Activated gamma-delta T cell treated with Interleukin-2 at 50 U/mL for 16 hours (primary cell): Measurements from ENCODE around the gene OPRL1.
A peak's percentile ranks its signal among the peaks of the same experiment; 100 is the strongest.
"Not testable (repeated sequence)": the region's sequence is repeated elsewhere in the genome, so short reads cannot be mapped to it uniquely, and the experiment has no call there.

Experiments used
- DNase-seq: peaks from one replicate; pipeline ENCODE4 v3.0.0-alpha.2; 2020

Gene OPRL1

DNA sequence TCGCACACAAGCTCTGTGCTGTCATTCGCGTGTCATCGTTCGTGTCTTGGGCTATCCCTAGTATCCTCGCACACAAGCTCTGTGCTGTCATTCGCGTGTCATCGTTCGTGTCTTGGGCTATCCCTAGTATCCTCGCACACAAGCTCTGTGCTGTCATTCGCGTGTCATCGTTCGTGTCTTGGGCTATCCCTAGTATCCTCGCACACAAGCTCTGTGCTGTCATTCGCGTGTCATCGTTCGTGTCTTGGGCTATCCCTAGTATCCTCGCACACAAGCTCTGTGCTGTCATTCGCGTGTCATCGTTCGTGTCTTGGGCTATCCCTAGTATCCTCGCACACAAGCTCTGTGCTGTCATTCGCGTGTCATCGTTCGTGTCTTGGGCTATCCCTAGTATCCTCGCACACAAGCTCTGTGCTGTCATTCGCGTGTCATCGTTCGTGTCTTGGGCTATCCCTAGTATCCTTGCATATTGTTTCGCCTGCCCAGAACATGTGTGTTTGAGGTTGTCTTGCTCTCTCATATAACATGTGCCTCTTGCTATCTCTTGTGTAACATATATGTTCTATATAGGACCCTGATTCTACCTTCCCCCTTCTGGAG, 7.4 kb downstream of the OPRL1 start:
- not testable (repeated sequence) for DNase-seq

DNA sequence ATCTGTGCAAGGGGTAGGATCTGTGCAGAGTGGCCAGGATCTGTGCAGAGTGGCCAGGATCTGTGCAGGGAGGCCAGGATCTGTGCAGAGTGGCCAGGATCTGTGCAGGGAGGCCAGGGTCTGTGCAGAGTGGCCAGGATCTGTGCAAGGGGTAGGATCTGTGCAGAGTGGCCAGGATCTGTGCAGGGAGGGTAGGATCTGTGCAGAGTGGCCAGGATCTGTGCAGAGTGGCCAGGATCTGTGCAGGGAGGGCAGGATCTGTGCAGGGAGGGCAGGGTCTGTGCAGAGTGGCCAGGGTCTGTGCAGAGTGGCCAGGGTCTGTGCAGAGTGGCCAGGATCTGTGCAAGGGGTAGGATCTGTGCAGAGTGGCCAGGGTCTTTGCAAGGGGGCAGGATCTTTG, 8.7 kb downstream of the OPRL1 start:
- DNase-seq: not testable (repeated sequence)

DNA sequence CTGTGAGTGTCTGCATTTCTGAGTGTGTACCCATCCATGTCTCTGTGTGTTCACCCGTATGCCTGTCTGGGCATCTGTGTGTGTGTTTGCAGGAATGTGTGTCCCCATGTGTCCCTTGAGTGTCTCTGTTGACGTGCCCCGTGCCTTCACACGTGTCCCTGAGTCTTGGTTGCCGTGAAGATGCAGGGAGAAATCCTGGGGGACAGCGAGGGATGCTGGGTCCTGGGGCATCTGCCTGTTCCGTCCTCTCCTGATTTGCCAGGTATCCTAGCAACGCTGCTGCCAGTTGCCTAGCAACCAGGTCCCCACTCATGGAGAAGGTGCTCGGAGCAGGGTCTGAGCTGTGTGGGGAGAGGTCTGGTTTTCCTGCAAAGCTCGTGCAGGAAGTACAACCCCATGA, 10.3 kb downstream of the OPRL1 start:
- no peak for DNase-seq

DNA sequence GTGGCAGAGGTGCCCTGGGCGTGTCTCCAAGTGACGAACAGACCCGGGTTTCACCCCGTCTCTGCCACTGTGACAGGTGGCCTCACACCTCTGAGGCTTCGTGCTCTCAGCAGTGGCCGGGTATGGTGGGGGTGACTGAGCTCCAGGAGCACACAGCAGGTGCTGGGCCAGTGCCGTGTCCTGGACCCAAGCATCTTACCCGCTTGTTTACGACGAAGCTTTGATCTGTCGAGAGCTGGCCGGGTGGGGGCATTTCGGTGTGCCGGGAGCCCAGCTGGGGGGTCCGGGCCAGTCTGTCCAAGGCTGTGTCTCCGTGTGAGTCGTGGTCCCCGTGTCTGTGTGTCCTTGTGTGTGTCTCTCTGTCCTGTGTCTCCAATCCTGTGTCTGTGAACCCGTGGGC, 11.5 kb downstream of the OPRL1 start:
- no peak for DNase-seq

DNA sequence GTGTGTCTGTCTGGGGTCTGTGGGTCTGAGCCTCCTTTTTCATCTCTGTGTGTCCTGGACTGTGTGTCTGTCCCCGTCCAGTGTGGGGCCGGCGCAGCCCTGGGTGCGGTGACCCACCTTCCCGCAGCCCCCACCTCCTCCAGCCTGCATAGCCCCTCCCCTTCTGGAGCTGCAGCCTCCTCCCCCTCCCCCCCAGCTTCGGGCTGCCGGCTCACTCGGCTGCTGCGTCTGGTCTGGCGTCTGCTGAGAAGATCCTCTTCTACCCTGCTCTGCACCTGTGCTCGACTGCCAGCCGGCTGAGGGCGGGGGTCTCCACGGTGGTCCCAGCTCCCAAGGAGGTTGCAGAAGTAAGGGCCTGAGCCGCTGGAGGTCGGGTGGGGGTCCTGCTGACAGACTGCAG, 11.9 kb downstream of the OPRL1 start:
- DNase-seq: no peak

DNA sequence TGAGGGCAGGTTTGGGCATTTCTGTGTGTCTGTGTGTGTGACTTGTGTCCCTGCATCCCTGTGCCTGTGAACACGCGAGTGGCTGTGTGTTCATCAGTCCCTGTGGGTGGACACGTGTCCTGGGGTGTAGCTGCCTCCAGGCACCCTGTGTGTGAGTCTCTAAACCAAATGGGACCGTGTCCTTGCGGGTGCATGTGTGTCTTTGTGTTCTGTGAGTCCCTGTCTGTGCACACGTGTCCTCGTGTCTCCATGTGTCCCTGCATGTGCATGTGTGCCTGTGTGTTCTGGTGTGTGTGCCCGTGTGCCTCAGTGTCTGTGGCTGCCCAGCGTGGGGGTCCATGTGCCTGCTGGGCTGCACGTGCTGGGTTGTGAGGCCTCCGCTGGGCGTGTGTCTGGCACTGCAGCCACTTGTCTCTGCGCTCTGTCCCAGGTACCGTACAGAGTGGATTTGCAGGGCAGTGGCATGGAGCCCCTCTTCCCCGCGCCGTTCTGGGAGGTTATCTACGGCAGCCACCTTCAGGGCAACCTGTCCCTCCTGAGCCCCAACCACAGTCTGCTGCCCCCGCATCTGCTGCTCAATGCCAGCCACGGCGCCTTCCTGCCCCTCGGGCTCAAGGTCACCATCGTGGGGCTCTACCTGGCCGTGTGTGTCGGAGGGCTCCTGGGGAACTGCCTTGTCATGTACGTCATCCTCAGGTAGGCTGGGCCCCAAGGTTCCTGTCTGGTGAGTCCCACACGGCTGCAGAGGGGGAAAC, 12.6 kb downstream of the OPRL1 start:
- DNase-seq: no peak

DNA sequence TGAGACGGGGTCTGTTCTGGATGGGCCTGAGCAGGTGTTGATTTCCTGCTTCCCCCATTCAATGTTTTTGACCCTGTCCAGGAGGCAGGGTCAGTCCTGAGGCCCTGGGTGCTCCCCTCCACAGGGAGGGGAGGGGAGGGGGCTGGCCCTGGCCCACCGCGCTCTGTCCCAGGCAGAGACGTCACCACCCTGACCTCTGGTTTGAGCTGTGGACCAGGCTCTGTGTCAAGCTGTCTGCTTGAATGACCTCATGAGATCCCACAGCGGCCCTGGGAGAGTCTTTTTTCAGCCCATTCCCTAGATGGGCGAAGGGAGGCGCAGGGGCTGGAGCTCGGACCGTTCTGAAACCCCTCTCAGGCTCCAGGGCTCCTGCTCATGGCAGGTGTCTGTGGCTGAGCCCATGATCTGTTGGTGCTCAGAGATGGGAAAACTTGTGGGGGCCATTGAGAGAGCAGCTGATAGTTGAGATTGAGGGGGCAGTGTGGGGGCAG, 13.2 kb downstream of the OPRL1 start:
- DNase-seq: no peak

DNA sequence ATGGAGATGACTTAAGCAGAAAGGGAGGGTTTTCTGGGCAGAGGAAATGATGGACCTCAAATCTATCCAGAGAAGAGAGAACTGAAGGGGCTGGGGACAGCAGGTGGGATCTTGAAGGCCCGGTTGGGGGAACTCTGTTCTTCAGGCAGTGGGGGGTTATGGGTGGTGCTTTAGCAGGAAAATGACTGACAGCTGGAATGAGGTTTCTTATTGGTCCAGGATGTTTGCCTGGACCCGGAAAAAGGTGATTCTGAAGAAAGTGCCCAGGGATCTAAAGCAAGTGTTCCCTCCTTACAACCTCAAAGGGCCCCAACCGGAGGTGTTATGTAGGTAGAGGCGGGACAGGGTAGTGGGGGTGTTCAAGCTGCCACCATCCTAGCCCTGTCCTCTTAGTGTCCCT, 15.6 kb downstream of the OPRL1 start:
- no peak for DNase-seq

DNA sequence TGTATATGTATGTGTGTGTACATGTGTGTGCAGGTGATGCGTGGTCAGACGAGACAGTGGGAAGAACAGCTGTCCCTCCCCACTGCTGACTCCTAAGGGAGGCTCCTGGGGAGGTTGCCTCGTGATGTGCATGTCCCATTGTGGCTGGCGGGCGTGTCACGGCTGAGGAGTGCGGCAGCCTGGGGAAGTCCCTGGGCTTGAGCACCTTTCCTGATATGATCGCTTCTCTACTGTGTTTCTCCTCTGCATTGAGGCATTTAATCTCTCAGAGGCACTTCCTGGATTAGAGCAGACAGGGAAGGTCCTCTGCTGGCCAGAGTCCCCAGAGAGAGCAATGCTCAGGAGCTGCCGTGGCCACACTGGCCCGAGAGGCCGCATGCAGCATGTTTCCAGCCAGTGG, 16.0 kb downstream of the OPRL1 start:
- DNase-seq: no peak

DNA sequence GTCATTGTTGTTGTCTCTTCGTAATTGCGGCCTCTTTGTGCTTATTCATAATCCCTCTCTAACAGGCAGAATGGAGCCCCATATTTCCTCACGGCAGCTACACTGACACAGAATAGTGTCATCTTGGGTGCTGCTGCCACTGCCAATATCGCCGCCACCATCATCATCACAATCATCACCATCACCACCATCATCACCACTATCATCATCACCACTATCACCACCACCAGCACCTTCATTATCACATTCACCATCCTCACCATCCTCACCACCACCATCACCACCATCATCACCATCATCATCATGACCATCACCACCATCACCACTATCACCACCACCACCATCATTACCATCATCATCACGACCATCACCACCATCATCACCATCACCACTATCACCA, 16.7 kb downstream of the OPRL1 start:
- DNase-seq: no peak

DNA sequence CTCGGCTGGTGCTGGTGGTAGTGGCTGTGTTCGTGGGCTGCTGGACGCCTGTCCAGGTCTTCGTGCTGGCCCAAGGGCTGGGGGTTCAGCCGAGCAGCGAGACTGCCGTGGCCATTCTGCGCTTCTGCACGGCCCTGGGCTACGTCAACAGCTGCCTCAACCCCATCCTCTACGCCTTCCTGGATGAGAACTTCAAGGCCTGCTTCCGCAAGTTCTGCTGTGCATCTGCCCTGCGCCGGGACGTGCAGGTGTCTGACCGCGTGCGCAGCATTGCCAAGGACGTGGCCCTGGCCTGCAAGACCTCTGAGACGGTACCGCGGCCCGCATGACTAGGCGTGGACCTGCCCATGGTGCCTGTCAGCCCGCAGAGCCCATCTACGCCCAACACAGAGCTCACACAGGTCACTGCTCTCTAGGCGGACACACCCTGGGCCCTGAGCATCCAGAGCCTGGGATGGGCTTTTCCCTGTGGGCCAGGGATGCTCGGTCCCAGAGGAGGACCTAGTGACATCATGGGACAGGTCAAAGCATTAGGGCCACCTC, 18.7 kb downstream of the OPRL1 start:
- DNase-seq: no peak

DNA sequence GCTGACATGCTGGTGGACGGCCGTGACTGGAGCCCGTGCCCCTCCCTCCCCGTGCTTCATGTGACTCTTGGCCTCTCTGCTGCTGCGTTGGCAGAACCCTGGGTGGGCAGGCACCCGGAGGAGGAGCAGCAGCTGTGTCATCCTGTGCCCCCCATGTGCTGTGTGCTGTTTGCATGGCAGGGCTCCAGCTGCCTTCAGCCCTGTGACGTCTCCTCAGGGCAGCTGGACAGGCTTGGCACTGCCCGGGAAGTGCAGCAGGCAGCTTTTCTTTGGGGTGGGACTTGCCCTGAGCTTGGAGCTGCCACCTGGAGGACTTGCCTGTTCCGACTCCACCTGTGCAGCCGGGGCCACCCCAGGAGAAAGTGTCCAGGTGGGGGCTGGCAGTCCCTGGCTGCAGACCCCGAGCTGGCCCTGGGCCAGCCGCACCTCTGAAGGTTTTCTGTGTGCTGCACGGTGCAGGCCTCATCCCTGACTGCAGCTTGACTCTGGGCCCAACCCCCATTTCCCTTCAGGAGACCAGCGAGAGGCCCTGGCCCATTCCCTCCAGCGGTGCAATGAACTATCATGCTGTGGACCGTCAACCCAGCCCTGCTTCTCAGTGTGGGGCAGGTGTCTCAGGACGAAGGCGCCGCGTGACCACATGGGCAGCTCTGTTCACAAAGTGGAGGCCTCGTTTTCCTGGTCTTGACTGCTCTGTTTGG, 19.4 kb downstream of the OPRL1 start:
- DNase-seq: no peak

DNA sequence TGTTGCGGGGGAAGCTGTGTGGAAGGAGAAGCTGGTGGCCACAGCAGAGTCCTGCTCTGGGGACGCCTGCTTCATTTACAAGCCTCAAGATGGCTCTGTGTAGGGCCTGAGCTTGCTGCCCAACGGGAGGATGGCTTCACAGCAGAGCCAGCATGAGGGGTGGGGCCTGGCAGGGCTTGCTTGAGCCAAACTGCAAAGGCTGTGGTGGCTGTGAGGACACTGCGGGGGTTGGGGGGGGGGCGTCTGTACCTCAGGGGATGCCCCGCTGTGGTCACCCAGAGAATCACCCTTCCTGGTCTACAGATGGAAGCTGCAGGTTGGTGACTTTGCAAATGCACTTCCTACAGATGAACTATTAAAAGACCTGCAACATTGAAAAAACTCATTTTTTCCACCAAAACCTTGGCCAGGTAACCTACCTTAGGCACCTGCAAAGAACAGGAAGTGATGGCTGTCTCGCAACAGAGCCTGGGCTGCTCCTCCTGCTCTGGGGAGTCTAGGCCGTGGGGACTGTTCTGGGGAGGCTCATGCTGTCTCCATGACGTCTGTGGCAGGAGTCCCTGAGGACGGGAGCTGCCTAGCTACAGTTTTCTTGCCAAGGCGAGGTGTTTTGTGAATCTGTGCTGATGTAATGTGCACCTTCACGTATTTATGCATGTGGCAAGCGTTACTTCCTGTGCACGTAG, 20.1 kb downstream of the OPRL1 start:
- DNase-seq: no peak

DNA sequence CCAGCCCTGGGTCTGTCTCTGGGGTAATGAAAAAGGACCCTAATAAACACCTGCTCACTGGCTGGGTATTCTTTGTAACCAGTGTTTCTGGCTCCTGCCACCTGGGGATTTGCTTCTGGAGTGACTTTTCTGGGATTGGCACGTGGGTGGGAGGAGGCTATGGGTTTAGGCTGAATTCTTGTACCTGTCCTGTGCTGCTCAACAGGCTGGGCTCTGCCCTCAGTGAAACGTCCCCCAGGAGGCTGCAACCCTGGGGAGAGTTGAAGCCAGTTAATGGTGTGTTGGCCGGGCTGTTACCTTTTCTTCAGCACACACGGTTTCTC, 20.6 kb downstream of the OPRL1 start:
- DNase-seq: no peak

DNA sequence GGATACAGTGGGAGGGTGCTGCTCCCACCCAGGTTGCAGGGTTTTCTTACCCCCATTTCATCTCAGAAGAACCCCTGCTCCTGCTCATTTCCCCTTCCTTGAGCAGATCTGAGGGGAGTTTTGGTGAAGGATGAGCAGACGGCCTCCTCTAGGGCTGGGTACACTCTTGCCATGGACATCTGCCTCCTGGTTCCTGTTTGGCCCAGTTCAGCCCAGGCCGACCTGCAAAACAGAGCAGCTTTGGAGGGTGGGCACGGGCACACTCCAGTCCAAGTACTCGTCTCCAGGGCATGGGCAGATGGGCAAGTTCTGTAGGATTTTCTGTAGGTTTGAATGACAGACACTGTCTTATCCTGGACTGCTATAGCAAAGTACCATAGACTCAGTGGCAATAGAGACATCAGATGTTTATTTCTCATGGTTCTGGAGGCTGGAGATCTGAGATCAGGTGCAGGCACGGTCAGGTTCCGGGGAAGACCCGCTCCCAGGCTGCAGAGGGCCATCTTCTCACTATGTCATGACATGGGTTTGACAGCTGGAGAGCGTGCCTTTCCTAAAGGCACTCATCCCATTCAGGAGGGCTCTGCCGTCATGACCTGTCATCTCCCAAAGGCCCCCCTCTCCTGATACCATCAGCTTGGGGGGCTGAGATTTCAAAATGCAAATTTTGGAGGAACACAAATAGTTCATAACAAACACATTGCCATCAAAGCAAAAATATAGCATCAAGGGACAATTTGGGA, 21.2 kb downstream of the OPRL1 start:
- DNase-seq: no peak

DNA sequence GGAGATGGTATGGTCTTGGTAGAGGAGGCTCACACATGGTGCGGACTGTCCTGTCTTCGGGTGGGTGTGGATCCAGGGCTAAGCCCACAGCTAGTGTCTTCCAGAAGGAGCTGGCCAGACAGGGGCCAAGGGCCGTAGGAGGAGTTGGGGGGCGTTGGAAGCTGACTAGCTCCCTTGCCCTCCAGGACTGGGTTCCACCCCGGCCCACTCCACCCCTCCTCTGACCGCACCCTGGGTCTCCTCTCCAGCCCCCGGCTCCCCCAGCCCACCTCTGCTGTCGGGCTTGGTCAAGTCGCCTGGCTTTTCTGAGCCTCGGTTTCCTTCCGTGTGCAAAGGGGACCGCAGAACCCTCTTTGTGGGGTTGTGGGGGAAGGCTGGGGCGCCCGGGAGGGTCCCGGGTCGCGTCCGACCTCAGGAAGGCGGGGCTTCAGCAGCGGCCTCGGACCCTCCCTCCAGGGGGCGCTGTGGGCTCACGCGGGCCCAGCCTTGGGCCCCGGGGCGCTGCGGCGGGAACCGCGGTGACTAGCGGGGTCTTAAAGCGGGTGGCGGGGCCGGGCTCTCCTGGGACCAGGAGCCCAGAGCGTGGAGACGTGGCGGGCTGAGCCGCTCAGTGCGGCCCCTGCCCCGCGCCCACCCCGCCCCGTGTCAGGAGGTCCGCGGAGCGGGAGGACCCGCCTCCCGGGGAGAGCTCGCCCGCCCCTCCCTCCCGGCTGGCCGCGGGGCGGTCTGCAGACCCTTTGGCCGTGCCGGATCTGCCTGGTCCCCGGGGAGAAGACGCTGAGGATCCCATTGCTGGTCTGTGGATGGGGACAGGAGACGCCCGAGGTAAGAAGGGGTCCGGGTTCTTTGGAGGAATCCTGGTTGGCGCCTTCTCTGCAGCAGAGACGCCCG, 22.1 kb downstream of the OPRL1 start:
- DNase-seq: peak; percentile 64

DNA sequence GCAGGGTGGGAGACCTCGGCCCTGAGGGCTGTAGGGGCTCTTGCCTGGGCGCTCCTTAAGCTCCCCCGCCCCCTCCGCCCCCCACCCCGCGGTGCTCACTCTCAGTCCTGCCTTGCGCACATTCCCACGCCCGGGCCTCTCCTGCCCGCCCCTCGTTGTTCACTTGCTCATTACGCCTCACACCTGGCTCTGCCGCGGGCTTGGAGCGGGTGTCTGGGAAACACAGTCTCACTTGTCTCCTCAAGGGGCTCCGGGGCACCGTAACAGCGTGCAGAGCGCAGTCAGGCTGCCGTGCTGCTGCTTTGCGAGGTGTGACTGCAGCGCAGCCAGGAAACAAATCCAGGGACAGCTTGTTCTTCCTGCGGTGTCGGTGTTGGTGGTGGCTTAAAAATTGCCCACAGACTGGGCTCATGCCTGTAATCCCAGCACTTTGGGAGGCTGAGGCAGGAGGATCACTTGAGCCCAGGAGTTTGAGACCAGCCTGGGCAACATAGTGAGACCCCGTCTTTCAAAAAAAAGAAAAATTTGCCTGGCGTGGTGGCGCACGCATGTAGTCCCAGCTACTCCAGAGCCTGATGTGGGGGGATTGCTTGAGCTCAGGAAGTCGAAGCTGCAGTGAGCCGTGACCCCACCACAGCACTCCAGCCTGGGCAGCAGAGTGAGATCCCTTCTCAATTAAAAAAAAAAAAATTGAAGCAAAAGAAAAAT, 22.9 kb downstream of the OPRL1 start:
- DNase-seq: no peak

DNA sequence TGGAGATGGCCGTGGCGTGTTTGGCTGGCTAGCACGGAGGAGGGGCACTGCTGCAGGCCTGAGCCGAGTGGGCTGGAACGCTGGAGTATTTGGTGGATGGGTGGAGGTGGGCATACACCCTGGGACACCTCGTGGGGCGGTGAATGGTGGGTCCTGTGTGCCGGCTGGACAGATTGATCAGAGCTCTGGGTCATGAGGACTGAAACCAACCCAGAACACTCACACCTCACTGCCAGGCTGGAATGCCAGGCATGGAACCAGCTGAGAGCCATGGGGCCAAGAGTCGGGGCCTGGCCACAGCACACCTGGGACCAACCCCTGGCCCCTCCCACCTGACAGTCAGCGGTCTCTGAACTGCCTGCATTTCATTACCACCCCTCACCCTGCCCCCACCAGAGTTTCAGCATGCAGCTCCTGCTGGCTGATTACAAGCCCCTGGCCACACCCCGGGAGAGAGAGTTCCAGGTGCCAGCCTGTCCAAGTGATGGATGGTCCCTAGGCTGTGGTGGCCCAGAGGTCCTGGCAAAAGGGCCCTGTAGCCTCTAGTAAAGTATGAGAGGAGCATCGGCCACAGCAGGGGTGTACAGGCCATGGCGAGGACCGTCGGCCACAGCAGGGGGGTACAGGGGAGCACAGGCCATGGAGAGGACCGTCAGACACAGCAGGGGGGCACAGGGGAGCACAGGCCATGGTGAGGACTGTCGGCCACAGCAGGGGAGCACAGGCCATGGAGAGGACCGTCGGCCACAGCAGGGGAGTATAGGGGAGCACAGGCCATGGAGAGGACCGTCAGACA, 24.2 kb downstream of the OPRL1 start:
- no peak for DNase-seq

DNA sequence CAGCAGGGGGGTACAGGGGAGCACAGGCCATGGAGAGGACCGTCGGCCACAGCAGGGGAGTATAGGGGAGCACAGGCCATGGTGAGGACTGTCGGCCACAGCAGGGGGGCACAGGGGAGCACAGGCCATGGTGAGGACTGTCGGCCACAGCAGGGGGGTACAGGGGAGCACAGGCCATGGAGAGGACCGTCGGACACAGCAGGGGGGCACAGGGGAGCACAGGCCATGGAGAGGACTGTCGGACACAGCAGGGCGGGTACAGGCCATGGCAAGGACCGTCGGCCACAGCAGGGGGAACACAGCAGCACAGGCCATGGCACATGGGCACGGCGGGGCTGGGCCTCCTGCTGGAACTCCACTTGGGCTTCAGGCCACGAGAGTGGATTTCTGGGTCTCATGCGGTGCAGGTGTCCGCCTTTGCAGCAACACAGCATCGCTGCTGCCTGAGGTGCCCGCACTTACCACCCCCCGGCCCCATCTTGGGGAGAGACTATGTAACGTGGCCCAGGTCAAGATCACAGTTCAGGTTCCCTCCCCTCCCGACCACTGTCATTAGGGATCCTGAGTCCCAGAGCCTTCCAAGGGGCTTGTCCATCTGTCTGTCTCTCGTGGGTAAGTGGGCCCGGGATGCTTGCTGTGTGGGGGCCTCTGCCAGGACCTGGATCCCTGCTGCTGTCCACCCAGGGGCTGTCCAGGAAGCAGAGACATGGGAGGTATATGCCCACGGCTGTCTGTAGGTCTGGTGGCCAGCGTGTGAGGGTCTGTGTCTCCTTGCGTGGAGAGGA, 25.0 kb downstream of the OPRL1 start:
- no peak for DNase-seq
